WTC11 (cell line): ENCODE results near the gene ALKBH4. TPM values are rescaled to one million over a fixed set of nuclear protein-coding genes. Genes with fewer than 3 reads are reported as not detected.

Source experiments
- ATAC-seq: fragments of 200-7000 bp; cut with Tn5 transposase; 2 replicates; pipeline ENCODE4 v1.10.0; 2021; ENCODE audit warnings: mild to moderate bottlenecking, moderate library complexity
- CTCF ChIA-PET: fragments of 300-600 bp; sonication (Branson Sonifier 250); formaldehyde crosslinking; loops from one replicate; lab custom pipeline; 2021; ENCODE audit warnings: antibody characterized with exemption; lab: Charles Lee
- POLR2A ChIA-PET: fragments of 350-600 bp; sonication (Branson Sonifier 250); formaldehyde crosslinking; loops from one replicate; lab custom pipeline; 2021; ENCODE audit warnings: antibody characterized with exemption; lab: Charles Lee
- DNase-seq: peaks from one replicate; pipeline ENCODE4 v3.0.0; 2021; ENCODE audit warnings: low spot score
- H3K27ac Mint-ChIP-seq: 2 replicates; pipeline ENCODE4 v1.8.0; 2021; ENCODE audit warnings: mixed read lengths
- H3K27me3 Mint-ChIP-seq: 2 replicates; pipeline ENCODE4 v1.8.0; 2021; ENCODE audit warnings: low read depth, mild to moderate bottlenecking, moderate library complexity, mixed read lengths
- H3K36me3 Mint-ChIP-seq: 2 replicates; pipeline ENCODE4 v1.8.0; 2021; ENCODE audit warnings: mixed read lengths
- H3K4me1 Mint-ChIP-seq: 2 replicates; pipeline ENCODE4 v1.8.0; 2022; ENCODE audit warnings: mixed read lengths
- H3K4me3 Mint-ChIP-seq: 2 replicates; pipeline ENCODE4 v1.8.0; 2021; ENCODE audit warnings: mild to moderate bottlenecking, moderate library complexity, mixed read lengths
- H3K9me3 Mint-ChIP-seq: 2 replicates; pipeline ENCODE4 v1.8.0; 2021; ENCODE audit warnings: mixed read lengths
- ARID4B ChIP-seq: sonication (generic); formaldehyde crosslinking; IDR thresholded peaks from 2 replicates; pipeline ENCODE4 v1.8.0; 2023; ENCODE audit warnings: missing genetic modification reagents, mild to moderate bottlenecking, borderline replicate concordance
- GRHL2 ChIP-seq: fragments of 250-450 bp; sonication (Bioruptor Pico); IDR thresholded peaks from 2 replicates; pipeline ENCODE4 v1.8.0; 2022; ENCODE audit warnings: mild to moderate bottlenecking, moderate library complexity; ENCODE audit not compliant: insufficient replicate concordance, severe bottlenecking
- MYBL2 ChIP-seq: sonication (generic); formaldehyde crosslinking; IDR thresholded peaks from 2 replicates; pipeline ENCODE4 v1.8.1; 2023; ENCODE audit warnings: mild to moderate bottlenecking, moderate library complexity, missing genetic modification reagents
- NR1H2 ChIP-seq: sonication (generic); formaldehyde crosslinking; IDR thresholded peaks from 2 replicates; pipeline ENCODE4 v1.9.0; 2021; ENCODE audit warnings: mild to moderate bottlenecking, moderate library complexity, missing genetic modification reagents
- OVOL2 ChIP-seq: fragments of 250-450 bp; sonication (Bioruptor Pico); IDR thresholded peaks from 2 replicates; pipeline ENCODE4 v1.9.0; 2021; ENCODE audit warnings: mild to moderate bottlenecking, borderline replicate concordance
- STAT6 ChIP-seq: sonication (generic); formaldehyde crosslinking; conservative IDR thresholded peaks from 2 replicates; pipeline ENCODE4 v1.8.1; 2023; ENCODE audit warnings: mild to moderate bottlenecking, low read depth, missing genetic modification reagents, moderate library complexity
- TEAD4 ChIP-seq: sonication (generic); formaldehyde crosslinking; IDR thresholded peaks from 2 replicates; pipeline ENCODE4 v1.8.0; 2022; ENCODE audit warnings: mild to moderate bottlenecking, missing genetic modification reagents
- ZNF423 ChIP-seq: fragments of 250-450 bp; sonication (Bioruptor Pico); IDR thresholded peaks from 2 replicates; pipeline ENCODE4 v2.1.2; 2022; ENCODE audit warnings: mild to moderate bottlenecking, moderate library complexity
- total RNA-seq: library from RNA; stranded (reverse); gene quantifications from 3 replicates; pipeline ENCODE4 v1.2.3, GENCODE V29; 2021
- TF ChIP-seq, protein P1 (sequence below): sonication (generic); formaldehyde crosslinking; IDR thresholded peaks from 2 replicates; pipeline ENCODE4 v1.8.1; 2022; ENCODE audit warnings: low read depth, mild to moderate bottlenecking, moderate library complexity, missing genetic modification reagents, borderline replicate concordance
- TF ChIP-seq, protein P2 (sequence below): sonication (generic); formaldehyde crosslinking; IDR thresholded peaks from 2 replicates; pipeline ENCODE4 v1.8.1; 2023; ENCODE audit warnings: mild to moderate bottlenecking, missing genetic modification reagents, borderline replicate concordance

The ALKBH4 gene
- total RNA-seq, 1 experiment from 2014 or later = 20.4 TPM

DNA sequence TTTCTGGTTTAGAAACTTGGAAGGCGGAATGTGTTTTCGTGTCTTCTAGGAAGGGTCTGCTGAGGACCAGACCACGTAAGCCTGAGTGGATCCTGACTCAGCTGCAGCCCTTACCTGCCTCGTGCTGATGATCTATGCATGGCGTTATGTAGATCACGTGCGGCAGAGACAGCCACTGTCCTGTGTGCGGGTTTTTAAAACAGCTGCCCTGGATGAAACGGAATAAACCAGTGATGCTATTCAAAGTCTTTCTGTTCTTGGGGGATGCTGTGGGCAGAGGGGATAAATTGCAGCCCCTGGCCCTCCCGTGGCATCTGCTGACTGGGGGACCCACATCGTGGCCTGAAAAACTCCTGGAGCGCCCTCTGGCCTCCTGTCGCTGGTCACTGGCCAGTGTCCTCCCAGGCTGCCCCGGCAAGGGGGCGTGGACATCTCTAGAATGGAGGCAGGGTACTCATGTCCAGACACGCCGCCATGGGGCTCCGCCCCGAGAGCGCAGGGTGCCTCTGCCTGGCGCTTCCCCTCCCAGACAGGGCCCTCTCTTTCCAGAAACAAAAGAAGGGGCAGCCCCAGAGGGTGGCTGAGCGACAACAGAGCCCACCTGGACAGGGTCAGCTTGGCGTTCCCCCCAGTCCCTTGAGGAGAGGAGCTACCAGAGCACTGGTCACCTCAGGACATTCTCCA is 13.2 kb downstream of the ALKBH4 start (continued):
- TF ChIP-seq STAT6 (CRISPR knock-in tag) (no peak), TEAD4 (CRISPR knock-in tag) (no peak), OVOL2 (CRISPR knock-in tag) (no peak), MYBL2 (CRISPR knock-in tag) (no peak)
- TF ChIP-seq, protein P1, sequence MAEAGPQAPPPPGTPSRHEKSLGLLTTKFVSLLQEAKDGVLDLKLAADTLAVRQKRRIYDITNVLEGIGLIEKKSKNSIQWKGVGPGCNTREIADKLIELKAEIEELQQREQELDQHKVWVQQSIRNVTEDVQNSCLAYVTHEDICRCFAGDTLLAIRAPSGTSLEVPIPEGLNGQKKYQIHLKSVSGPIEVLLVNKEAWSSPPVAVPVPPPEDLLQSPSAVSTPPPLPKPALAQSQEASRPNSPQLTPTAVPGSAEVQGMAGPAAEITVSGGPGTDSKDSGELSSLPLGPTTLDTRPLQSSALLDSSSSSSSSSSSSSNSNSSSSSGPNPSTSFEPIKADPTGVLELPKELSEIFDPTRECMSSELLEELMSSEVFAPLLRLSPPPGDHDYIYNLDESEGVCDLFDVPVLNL (CRISPR knock-in tag) = no peak
- TF ChIP-seq, protein P2, sequence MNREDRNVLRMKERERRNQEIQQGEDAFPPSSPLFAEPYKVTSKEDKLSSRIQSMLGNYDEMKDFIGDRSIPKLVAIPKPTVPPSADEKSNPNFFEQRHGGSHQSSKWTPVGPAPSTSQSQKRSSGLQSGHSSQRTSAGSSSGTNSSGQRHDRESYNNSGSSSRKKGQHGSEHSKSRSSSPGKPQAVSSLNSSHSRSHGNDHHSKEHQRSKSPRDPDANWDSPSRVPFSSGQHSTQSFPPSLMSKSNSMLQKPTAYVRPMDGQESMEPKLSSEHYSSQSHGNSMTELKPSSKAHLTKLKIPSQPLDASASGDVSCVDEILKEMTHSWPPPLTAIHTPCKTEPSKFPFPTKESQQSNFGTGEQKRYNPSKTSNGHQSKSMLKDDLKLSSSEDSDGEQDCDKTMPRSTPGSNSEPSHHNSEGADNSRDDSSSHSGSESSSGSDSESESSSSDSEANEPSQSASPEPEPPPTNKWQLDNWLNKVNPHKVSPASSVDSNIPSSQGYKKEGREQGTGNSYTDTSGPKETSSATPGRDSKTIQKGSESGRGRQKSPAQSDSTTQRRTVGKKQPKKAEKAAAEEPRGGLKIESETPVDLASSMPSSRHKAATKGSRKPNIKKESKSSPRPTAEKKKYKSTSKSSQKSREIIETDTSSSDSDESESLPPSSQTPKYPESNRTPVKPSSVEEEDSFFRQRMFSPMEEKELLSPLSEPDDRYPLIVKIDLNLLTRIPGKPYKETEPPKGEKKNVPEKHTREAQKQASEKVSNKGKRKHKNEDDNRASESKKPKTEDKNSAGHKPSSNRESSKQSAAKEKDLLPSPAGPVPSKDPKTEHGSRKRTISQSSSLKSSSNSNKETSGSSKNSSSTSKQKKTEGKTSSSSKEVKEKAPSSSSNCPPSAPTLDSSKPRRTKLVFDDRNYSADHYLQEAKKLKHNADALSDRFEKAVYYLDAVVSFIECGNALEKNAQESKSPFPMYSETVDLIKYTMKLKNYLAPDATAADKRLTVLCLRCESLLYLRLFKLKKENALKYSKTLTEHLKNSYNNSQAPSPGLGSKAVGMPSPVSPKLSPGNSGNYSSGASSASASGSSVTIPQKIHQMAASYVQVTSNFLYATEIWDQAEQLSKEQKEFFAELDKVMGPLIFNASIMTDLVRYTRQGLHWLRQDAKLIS (CRISPR knock-in tag) = no peak
- TF ChIP-seq, all 79 proteins: peak for 0

- POLR2A ChIA-PET = interaction anchor here (0.5 kb wide), 1 partner anchor 15 kb away, joined by 3 read pairs; no protein-coding TSS in a partner anchor
- no peak for DNase-seq
- TF ChIP-seq GRHL2 = no peak
- TF ChIP-seq ZNF423 (CRISPR knock-in tag) = no peak
- TF ChIP-seq NR1H2 (CRISPR knock-in tag) = no peak
- TF ChIP-seq ARID4B (CRISPR knock-in tag) = no peak
- CTCF ChIA-PET = interaction anchor here (0.9 to 2.6 kb wide), 5 partner anchors 8 to 170 kb away, joined by 3 to 13 read pairs (median 4); partner anchors contain the start of gene PRKRIP1
- Mint-ChIP-seq H3K4me1 (peaks cover 9% of the 10 kb centered on the region), H3K36me3 (peaks cover under 1% of the 10 kb centered on the region), H3K27me3 (no peaks in the 10 kb centered on the region), H3K4me3 (no peak overlapping the region), H3K27ac (peak overlapping the region; percentile 68), H3K9me3 (no peaks in the 10 kb centered on the region)
- ATAC-seq = peak; percentile 11; the same call in 1 of the 2 replicates
Observed at GRCh38 chr7:102450242-102450641, 14.4 kb downstream of the ALKBH4 start.
